Activated T-cell treated with anti-CD3 and anti-CD28 coated beads for 1 hour (primary cell): ENCODE data around the gene KLHDC9.
A peak's percentile ranks its signal among the peaks of the same experiment; 100 is the strongest.

ENCODE experiments used
- DNase-seq: peaks from one replicate; pipeline ENCODE4 v3.0.0-alpha.2; 2020; ENCODE audit warnings: low read depth

KLHDC9 gene

GRCh38 chr1:161132410-161133219 is 34.5 kb downstream of the KLHDC9 start, which contains the start of gene DEDD:
TSS of gene DEDD (minus strand) at chr1:161132667. CDS start at chr1:161124462, 8,205 bp downstream.
- DNase-seq = peak; percentile 76

DNA sequence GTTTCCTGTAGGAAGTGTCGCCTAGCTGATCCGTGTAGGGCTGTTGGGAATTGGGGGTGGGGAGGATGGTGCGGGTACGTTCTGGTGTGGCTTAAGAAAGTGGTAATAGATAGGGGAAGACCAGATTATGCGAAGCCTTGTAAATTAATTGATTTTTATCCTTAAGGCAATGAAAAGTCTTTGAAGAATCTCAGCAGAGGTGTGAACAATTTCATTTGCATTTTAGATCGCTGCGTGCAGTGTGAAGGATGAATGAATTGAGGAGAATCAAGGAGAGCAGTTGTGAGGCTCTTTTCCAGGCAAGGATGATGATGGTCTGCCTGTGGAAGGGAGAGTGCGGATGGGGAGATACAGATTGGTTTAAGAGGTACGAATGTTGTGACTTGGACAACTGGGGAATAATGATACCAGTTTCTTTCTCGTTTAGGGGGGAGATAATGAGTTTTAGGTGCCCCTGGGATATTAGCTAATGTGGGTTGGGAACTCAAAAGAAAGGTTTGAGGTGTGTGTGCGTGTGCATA is 35.1 kb downstream of the KLHDC9 start:
- no peak for DNase-seq

DNA sequence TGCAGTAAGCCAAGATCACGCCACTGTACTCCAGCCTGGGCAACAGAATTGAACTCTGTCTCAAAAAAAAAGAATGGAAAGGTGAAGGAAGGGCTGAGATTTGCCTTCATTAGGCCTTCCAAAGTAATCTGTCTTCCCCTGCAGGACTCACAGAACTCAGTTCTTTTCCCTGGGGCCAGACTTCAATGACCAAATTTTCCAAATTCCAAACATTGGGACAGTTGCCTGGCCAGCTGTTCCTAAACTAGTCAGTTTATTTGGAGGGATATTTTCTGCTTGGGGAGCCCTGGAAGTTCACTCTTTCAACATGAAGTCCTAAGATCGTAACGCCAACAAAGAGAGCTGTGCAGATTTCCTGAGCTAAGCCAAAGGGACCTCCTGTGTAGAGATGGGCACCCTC is 39.7 kb downstream of the KLHDC9 start:
- no peak for DNase-seq

GRCh38 chr1:161138431-161138830 is 40.3 kb downstream of the KLHDC9 start:
- DNase-seq = no peak

DNA sequence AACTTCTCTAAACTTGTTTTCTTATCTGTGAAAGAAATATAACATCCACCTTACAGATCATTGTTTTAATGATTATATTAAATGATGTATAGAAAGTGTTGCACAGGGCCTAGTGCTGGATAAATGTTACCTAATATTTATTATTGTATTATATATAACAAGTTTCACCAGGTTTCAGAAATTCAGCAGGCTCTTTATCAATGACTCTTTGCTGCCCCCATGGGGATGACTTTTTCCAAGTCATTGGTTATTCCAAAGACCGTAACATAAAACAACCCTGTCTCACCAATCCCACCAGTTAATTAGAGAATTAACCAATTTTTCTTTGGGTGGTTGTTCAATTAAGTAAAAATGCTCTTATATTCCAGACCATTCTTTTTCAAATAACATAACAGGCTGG is 41.6 kb downstream of the KLHDC9 start:
- DNase-seq = peak; percentile 27

GRCh38 chr1:161140755-161141400 is 42.7 kb downstream of the KLHDC9 start:
- DNase-seq = no peak

GRCh38 chr1:161145832-161146231 is 47.7 kb downstream of the KLHDC9 start:
- no peak for DNase-seq
